ENCODE data around the gene FARS2.

The FARS2 gene

DNA sequence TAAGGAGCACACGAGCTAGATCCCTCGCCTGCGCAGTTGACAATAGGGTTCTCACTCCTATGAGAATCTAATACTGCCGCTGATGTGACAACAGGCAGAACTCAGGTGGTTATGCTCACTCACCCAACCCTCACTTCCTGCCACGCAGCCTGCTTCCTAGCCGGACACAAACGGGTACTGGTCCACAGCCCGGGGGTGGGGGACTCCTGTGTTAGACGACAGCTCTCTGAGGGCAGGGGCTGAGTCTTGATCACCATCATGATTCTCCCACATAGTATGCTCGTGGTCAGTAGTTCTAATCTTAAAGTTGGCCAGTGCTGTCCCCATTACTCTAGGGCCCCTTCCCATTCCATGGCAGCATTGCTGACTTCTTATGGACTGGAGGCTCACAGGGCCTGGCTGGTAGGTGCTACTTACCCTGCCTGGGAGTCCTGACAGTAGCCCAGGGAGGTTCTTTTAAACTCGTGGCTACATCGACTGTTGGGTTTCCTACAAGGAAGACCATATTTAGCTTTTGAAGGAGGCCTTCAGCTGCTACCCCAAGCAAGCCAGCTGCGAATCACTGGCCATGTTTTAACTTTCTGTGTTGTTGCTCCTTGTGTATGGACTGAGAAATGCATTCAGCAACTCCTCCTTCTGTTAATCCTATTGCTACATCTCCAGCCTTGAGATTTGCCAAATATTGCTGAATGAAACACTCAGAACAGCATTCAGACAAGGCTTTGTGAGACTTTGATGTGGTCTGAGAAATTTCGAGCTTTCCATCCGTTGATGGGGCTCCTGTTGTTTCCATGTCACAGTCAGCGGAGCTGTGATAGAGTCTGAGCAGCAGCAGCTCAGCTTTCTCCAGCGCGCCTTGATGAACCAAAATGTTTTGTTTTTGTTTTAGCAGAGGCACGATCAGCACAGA is 445.1 kb downstream of the FARS2 start:
- TF ChIP-seq CTBP1 (IDR thresholded peaks at IDR 0.05; ENCODE audit: borderline replicate concordance) = no peak
- no peak for TF ChIP-seq ARNT (IDR thresholded peaks at IDR 0.05)
- no peak for TF ChIP-seq L3MBTL2 (conservative IDR thresholded peaks at IDR 0.05)
- TF ChIP-seq FOXM1 (IDR thresholded peaks at IDR 0.05; ENCODE audit: borderline replicate concordance) = no peak
- TF ChIP-seq BHLHE40 (IDR thresholded peaks at IDR 0.05; ENCODE audit: borderline replicate concordance) = no peak
- no peak for TF ChIP-seq SP1 (IDR thresholded peaks at IDR 0.05)
- TF ChIP-seq TARDBP (IDR thresholded peaks at IDR 0.05) = no peak
- TF ChIP-seq, protein P1, sequence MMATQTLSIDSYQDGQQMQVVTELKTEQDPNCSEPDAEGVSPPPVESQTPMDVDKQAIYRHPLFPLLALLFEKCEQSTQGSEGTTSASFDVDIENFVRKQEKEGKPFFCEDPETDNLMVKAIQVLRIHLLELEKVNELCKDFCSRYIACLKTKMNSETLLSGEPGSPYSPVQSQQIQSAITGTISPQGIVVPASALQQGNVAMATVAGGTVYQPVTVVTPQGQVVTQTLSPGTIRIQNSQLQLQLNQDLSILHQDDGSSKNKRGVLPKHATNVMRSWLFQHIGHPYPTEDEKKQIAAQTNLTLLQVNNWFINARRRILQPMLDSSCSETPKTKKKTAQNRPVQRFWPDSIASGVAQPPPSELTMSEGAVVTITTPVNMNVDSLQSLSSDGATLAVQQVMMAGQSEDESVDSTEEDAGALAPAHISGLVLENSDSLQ (IDR thresholded peaks at IDR 0.05) = no peak
- no peak for TF ChIP-seq FOXK2 (IDR thresholded peaks at IDR 0.05)
- no peak for TF ChIP-seq NFRKB (IDR thresholded peaks at IDR 0.05)
- no peak for TF ChIP-seq ELF4 (IDR thresholded peaks at IDR 0.05)
- no peak for TF ChIP-seq ZNF384 (IDR thresholded peaks at IDR 0.05)
- no peak for TF ChIP-seq LEF1 (IDR thresholded peaks at IDR 0.05; ENCODE audit: borderline replicate concordance)
- TF ChIP-seq FOXA1 (IDR thresholded peaks at IDR 0.05) = no peak
- TF ChIP-seq SUZ12 (IDR thresholded peaks at IDR 0.05) = no peak
- no peak for TF ChIP-seq HDGF (IDR thresholded peaks at IDR 0.05; ENCODE audit: borderline replicate concordance)
- ChIA-PET POLR2A (no interaction called here), CTCF (interaction anchor here (0.6 kb wide), 1 partner anchor 12 kb away, joined by 3 read pairs; no protein-coding TSS in a partner anchor)
- DNase-seq (ENCODE audit: extremely low spot score) = no peak

DNA sequence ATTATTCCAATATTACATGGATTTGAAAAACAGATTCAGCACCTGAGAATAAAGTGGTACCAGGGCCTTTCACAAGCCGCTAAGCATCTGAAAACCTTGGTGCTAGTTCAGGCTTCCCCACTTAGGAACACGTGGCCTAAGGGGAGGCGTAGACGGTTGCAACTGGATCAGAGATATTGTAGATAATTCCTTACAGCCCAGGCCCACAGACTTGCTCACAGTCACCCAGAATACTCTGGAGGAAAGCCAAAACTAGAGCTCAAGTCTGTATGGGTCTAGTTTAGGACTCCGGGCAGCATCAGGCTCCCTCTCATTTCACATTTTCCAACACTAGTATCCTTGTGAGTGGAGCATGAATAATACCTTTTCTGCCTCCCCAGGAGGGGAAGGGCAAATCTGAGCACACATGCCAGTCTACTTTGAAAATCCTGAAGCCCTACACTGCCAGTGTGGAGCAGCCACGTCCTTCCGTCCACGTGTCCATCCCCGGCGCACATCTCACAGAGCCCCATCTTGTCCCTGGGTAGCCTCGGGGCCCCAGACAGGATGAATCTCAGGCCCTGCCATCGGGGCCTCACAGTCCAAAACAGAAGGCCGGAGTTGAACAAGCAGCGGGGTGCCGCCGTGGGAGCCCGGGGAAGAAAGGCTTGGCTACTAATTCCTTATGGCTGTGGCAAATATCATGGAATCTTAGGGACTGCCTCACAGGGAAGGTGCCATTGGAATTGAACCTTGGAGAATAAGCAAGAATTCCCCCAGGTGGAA is 446.1 kb downstream of the FARS2 start:
- no peak for TF ChIP-seq ELF4 (IDR thresholded peaks at IDR 0.05)
- TF ChIP-seq LEF1 (IDR thresholded peaks at IDR 0.05; ENCODE audit: borderline replicate concordance) = no peak
- no peak for TF ChIP-seq ZNF384 (IDR thresholded peaks at IDR 0.05)
- TF ChIP-seq FOXK2 (IDR thresholded peaks at IDR 0.05) = no peak
- TF ChIP-seq TARDBP (IDR thresholded peaks at IDR 0.05) = no peak
- TF ChIP-seq SP1 (IDR thresholded peaks at IDR 0.05) = no peak
- no peak for TF ChIP-seq FOXM1 (IDR thresholded peaks at IDR 0.05; ENCODE audit: borderline replicate concordance)
- TF ChIP-seq ARNT (IDR thresholded peaks at IDR 0.05) = no peak
- TF ChIP-seq BHLHE40 (IDR thresholded peaks at IDR 0.05; ENCODE audit: borderline replicate concordance) = no peak
- TF ChIP-seq SUZ12 (IDR thresholded peaks at IDR 0.05) = no peak
- TF ChIP-seq, protein P1 (IDR thresholded peaks at IDR 0.05) = no peak
- TF ChIP-seq HDGF (IDR thresholded peaks at IDR 0.05; ENCODE audit: borderline replicate concordance) = no peak
- TF ChIP-seq L3MBTL2 (conservative IDR thresholded peaks at IDR 0.05) = no peak
- TF ChIP-seq CTBP1 (IDR thresholded peaks at IDR 0.05; ENCODE audit: borderline replicate concordance) = no peak
- no peak for TF ChIP-seq NFRKB (IDR thresholded peaks at IDR 0.05)
- TF ChIP-seq FOXA1 (IDR thresholded peaks at IDR 0.05) = no peak
- DNase-seq (ENCODE audit: extremely low spot score) = no peak
- ChIA-PET POLR2A (no interaction called here), CTCF (no interaction called here)

DNA sequence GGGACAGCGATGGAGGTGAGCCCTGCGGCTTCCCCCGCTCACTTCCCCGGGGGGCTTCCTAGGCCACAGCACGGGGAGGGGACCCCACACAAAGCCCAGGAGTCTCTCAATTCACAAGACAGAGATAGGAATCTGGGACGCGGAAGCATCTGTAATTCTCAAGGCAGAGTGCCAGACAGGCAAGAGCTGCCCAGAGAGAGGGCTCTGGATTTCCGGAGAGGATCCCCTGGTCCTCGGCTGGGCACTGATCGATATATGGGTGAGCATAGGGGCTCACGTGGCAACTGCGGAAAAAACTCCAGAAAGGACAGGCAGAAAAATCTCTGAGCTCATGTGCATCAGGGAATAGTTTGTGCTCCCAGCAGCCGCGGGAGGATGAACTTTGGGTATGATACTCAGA is 449.2 kb downstream of the FARS2 start:
- TF ChIP-seq TARDBP (IDR thresholded peaks at IDR 0.05) (no peak), ARNT (IDR thresholded peaks at IDR 0.05) (no peak), L3MBTL2 (conservative IDR thresholded peaks at IDR 0.05) (no peak), FOXM1 (IDR thresholded peaks at IDR 0.05; ENCODE audit: borderline replicate concordance) (no peak), LEF1 (IDR thresholded peaks at IDR 0.05; ENCODE audit: borderline replicate concordance) (no peak), FOXA1 (IDR thresholded peaks at IDR 0.05) (no peak), SUZ12 (IDR thresholded peaks at IDR 0.05) (no peak), ELF4 (IDR thresholded peaks at IDR 0.05) (no peak), ZNF384 (IDR thresholded peaks at IDR 0.05) (no peak)
- no peak for DNase-seq (ENCODE audit: extremely low spot score)
- ChIA-PET POLR2A (no interaction called here), CTCF (no interaction called here)

DNA sequence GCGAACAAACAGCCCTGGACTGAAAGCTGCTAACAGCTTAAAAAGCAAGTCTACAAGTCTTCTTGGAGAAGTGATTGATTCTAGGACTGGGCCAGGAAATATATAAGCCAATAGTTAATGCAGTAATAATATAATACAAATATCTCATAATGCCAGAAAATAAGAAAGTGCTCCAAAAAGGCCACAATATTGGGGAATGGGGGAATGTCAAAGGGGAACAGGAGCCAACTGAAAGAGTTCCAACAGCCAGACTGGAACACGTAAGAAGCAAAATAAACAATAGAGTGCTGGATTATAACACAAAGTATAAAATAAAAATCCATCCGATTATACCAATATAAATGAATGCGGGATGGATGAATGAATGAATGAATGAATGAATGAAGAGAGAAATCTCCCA is 449.6 kb downstream of the FARS2 start:
- TF ChIP-seq ARNT (IDR thresholded peaks at IDR 0.05) = no peak
- no peak for TF ChIP-seq FOXA1 (IDR thresholded peaks at IDR 0.05)
- TF ChIP-seq HDGF (IDR thresholded peaks at IDR 0.05; ENCODE audit: borderline replicate concordance) = no peak
- TF ChIP-seq ELF4 (IDR thresholded peaks at IDR 0.05) = no peak
- no peak for TF ChIP-seq BHLHE40 (IDR thresholded peaks at IDR 0.05; ENCODE audit: borderline replicate concordance)
- TF ChIP-seq, protein P1 (IDR thresholded peaks at IDR 0.05) = no peak
- no peak for TF ChIP-seq SUZ12 (IDR thresholded peaks at IDR 0.05)
- no peak for DNase-seq (ENCODE audit: extremely low spot score)
- POLR2A ChIA-PET = no interaction called here
- CTCF ChIA-PET = no interaction called here

DNA sequence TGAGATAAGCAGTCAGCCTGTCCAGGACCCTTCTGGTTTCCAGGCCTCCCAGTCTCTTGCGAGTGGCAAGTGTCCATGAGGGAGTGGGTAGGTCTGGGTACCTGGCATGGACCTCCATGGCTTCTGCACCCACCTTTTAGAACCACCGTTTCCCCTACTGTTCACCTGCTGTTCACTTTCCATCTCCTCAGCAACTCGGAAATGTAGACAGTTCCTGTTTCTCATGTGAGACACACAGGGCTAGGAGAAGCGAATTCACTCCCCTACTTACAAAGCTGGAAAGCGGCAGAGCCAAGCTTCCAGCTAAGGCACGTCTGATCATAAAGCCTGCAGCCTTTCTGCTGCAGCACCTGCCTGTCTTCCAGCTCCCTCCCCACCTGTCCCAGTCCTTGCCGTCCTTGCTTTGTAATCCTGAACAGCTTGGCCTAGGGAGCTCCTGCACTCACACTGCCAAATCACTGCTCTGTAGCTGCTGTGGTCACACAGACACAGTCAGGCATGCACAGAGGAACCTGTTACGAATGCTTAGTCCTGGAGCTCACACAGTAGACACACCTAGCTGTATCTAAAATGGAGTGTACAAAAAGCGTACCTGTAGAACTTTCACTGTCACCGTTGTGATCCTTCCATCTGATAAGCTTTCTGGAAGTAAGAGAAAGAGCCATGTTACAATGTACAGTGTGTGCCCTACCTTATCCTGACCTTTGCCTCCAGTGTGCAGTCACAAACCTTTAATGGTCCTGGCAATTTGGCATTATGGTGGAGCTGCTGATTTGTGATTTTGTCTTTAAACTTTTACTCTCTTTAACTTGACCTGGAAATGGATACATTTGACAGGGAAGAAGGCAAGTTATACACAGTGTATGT is 451.3 kb downstream of the FARS2 start:
- DNase-seq (ENCODE audit: extremely low spot score) = no peak
- TF ChIP-seq SUZ12 (IDR thresholded peaks at IDR 0.05) (no peak), TARDBP (IDR thresholded peaks at IDR 0.05) (no peak), L3MBTL2 (conservative IDR thresholded peaks at IDR 0.05) (no peak), HDGF (IDR thresholded peaks at IDR 0.05; ENCODE audit: borderline replicate concordance) (no peak), SP1 (IDR thresholded peaks at IDR 0.05) (no peak), FOXA1 (IDR thresholded peaks at IDR 0.05) (no peak), FOXK2 (IDR thresholded peaks at IDR 0.05) (no peak), ZNF384 (IDR thresholded peaks at IDR 0.05) (no peak), BHLHE40 (IDR thresholded peaks at IDR 0.05; ENCODE audit: borderline replicate concordance) (no peak)
- TF ChIP-seq, protein P1 (IDR thresholded peaks at IDR 0.05) = no peak
- ChIA-PET POLR2A (no interaction called here), CTCF (no interaction called here)
